HEK293 (cell line): Measurements from ENCODE around the gene CBR1.

ENCODE experiments used
- AEBP2 ChIP-seq: fragments of 450-650 bp; formaldehyde crosslinking; IDR thresholded peaks from 2 replicates; pipeline ENCODE4 v1.5.1; 2016; ENCODE audit warnings: missing biosample characterization, missing genetic modification characterization, borderline replicate concordance
- BCL11B ChIP-seq: fragments of 450-650 bp; formaldehyde crosslinking; IDR thresholded peaks from 2 replicates; pipeline ENCODE4 v1.5.1; 2016; ENCODE audit warnings: low read depth, missing biosample characterization, missing genetic modification characterization
- KLF10 ChIP-seq: fragments of 450-650 bp; IDR thresholded peaks from 2 replicates; pipeline ENCODE4 v1.5.1; 2018; ENCODE audit warnings: missing biosample characterization, mild to moderate bottlenecking, missing genetic modification characterization
- OSR2 ChIP-seq: fragments of 450-650 bp; formaldehyde crosslinking; IDR thresholded peaks from 2 replicates; pipeline ENCODE4 v1.5.1; 2016; ENCODE audit warnings: missing biosample characterization, missing genetic modification characterization
- RBAK ChIP-seq: fragments of 450-650 bp; formaldehyde crosslinking; IDR thresholded peaks from 2 replicates; pipeline ENCODE4 v1.5.1; 2016; ENCODE audit warnings: missing biosample characterization, missing genetic modification characterization
- TRIM28 ChIP-seq: IDR thresholded peaks from 2 replicates; pipeline ENCODE4 v1.6.1; 2011; ENCODE audit warnings: low read length, control low read depth, borderline replicate concordance
- TSHZ1 ChIP-seq: fragments of 450-650 bp; formaldehyde crosslinking; IDR thresholded peaks from 2 replicates; pipeline ENCODE4 v1.5.1; 2016; ENCODE audit warnings: missing biosample characterization, missing genetic modification characterization, borderline replicate concordance
- ZNF10 ChIP-seq: fragments of 450-650 bp; formaldehyde crosslinking; IDR thresholded peaks from 2 replicates; pipeline ENCODE4 v1.5.1; 2017; ENCODE audit warnings: missing biosample characterization, missing genetic modification characterization
- ZNF132 ChIP-seq: fragments of 450-650 bp; formaldehyde crosslinking; IDR thresholded peaks from 2 replicates; pipeline ENCODE4 v1.5.1; 2017; ENCODE audit warnings: missing biosample characterization, missing genetic modification characterization, borderline replicate concordance
- ZNF26 ChIP-seq: fragments of 450-650 bp; formaldehyde crosslinking; IDR thresholded peaks from 2 replicates; pipeline ENCODE4 v1.5.1; 2016; ENCODE audit warnings: missing biosample characterization, missing genetic modification characterization
- ZNF302 ChIP-seq: fragments of 450-650 bp; formaldehyde crosslinking; IDR thresholded peaks from 2 replicates; pipeline ENCODE4 v1.5.1; 2016; ENCODE audit warnings: missing biosample characterization, missing genetic modification characterization, low read depth
- ZNF354C ChIP-seq: fragments of 450-650 bp; formaldehyde crosslinking; IDR thresholded peaks from 2 replicates; pipeline ENCODE4 v1.5.1; 2016; ENCODE audit warnings: missing biosample characterization, missing genetic modification characterization, low read depth, borderline replicate concordance
- ZNF488 ChIP-seq: fragments of 450-650 bp; formaldehyde crosslinking; IDR thresholded peaks from 2 replicates; pipeline ENCODE4 v1.5.1; 2016; ENCODE audit warnings: missing biosample characterization, missing genetic modification characterization
- ZNF529 ChIP-seq: fragments of 450-650 bp; formaldehyde crosslinking; IDR thresholded peaks from 2 replicates; pipeline ENCODE4 v1.5.1; 2017; ENCODE audit warnings: missing genetic modification characterization, missing biosample characterization; ENCODE audit not compliant: insufficient replicate concordance
- ZNF571 ChIP-seq: fragments of 450-650 bp; formaldehyde crosslinking; IDR thresholded peaks from 2 replicates; pipeline ENCODE4 v1.5.0; 2017; ENCODE audit warnings: missing biosample characterization, missing genetic modification characterization
- ZNF580 ChIP-seq: fragments of 450-650 bp; formaldehyde crosslinking; IDR thresholded peaks from 2 replicates; pipeline ENCODE4 v1.5.1; 2016; ENCODE audit warnings: missing biosample characterization, missing genetic modification characterization
- ZNF639 ChIP-seq: fragments of 450-650 bp; formaldehyde crosslinking; IDR thresholded peaks from 2 replicates; pipeline ENCODE4 v1.5.1; 2016; ENCODE audit warnings: missing biosample characterization, missing genetic modification characterization
- ZNF747 ChIP-seq: fragments of 450-650 bp; formaldehyde crosslinking; IDR thresholded peaks from 2 replicates; pipeline ENCODE4 v1.5.1; 2016; ENCODE audit warnings: missing biosample characterization, missing genetic modification characterization
- ZNF777 ChIP-seq: fragments of 450-650 bp; formaldehyde crosslinking; IDR thresholded peaks from 2 replicates; pipeline ENCODE4 v1.5.1; 2017; ENCODE audit warnings: missing biosample characterization, missing genetic modification characterization, borderline replicate concordance
- ZNF830 ChIP-seq: fragments of 450-650 bp; IDR thresholded peaks from 2 replicates; pipeline ENCODE4 v1.5.0; 2018; ENCODE audit warnings: missing biosample characterization, missing genetic modification characterization, low read depth, mild to moderate bottlenecking, moderate library complexity
- ZSCAN18 ChIP-seq: fragments of 450-650 bp; formaldehyde crosslinking; IDR thresholded peaks from 2 replicates; pipeline ENCODE4 v1.5.1; 2016; ENCODE audit warnings: missing biosample characterization, missing genetic modification characterization
- ZSCAN4 ChIP-seq: fragments of 450-650 bp; formaldehyde crosslinking; IDR thresholded peaks from 2 replicates; pipeline ENCODE4 v1.5.1; 2017; ENCODE audit warnings: missing biosample characterization, missing genetic modification characterization

Gene CBR1

GRCh38 chr21:36060159-36060921 lies 9.5 kb upstream of the CBR1 start, which contains the start of gene SETD4 (continued):
- TF ChIP-seq ZSCAN18 (tag by site-specific recombination) (no peak), BCL11B (tag by site-specific recombination) (no peak), ZNF777 (tag by site-specific recombination) (no peak), ZNF571 (tag by site-specific recombination) (no peak), ZNF26 (tag by site-specific recombination) (no peak), ZNF132 (tag by site-specific recombination) (no peak), RBAK (tag by site-specific recombination) (no peak), ZNF488 (tag by site-specific recombination) (no peak), OSR2 (no peak), ZNF529 (tag by site-specific recombination) (no peak), ZNF747 (tag by site-specific recombination) (no peak), ZNF354C (tag by site-specific recombination) (no peak), TRIM28 (peak; percentile 62; the same call in 1 of the 2 replicates), ZNF302 (tag by site-specific recombination) (no peak), KLF10 (tag by site-specific recombination) (peak; percentile 93), TSHZ1 (tag by site-specific recombination) (no peak), AEBP2 (tag by site-specific recombination) (no peak), ZSCAN4 (no peak), ZNF580 (tag by site-specific recombination) (no peak), ZNF639 (tag by site-specific recombination) (peak; percentile 13; the same call in 1 of the 2 replicates), ZNF830 (no peak), ZNF10 (tag by site-specific recombination) (no peak; the same call in 1 of the 2 replicates)
- TF ChIP-seq, all 188 proteins: peak for 47
